ENCODE data around the gene SLC5A10.

DNA sequence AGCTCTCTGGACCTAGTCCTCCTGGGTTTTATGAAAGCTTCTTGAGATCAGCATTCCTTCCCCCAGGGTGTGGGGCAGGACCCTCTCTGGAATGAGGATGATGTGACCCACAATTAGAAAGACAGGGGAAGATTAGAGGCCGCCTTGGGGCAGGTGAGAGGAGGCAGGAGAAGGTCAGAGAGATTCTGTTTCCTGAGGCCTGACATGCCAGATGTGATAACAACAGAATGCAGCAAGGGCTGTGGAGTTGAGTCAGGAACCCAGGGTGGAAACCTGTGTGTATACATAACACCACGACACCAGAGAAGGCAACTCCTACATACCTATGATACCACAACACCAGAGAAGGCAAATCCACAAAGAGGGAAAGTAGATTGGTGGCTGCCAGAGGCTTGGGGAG is 5.4 kb upstream of the SLC5A10 start:
- TF ChIP-seq POLR2A (IDR thresholded peaks at IDR 0.05) = no peak
- no peak for TF ChIP-seq CTCF (IDR thresholded peaks at IDR 0.05)
- no peak for TF ChIP-seq POLR2AphosphoS5 (IDR thresholded peaks at IDR 0.05)

Data from gastroesophageal sphincter (tissue), 3 donors.